Right lobe of liver (tissue), 6 donors: Measurements from ENCODE around the gene RPS6KB1. TPM values are rescaled to one million over a fixed set of nuclear protein-coding genes. Genes with fewer than 3 reads are reported as not detected.

Source experiments
- ATAC-seq, 4 donors: fragments of 200-7000 bp; cut with Tn5 transposase; one replicate each; pipeline ENCODE4 v1.9.1; 2020; ENCODE audit warnings: mild to moderate bottlenecking in 4 of 4, moderate library complexity in 4 of 4
- DNase-seq, 3 donors: peaks; one replicate each; pipeline ENCODE4 v3.0.0-alpha.2; 2020
- H3K27ac ChIP-seq, 3 donors: fragments of 200-600 bp; one replicate each; pipeline ENCODE4 v1.8.0; 2022
- H3K27me3 ChIP-seq, 2 donors: fragments of 200-600 bp; one replicate each; pipeline ENCODE4 v1.8.0; 2022
- H3K36me3 ChIP-seq, 4 donors: fragments of 200-600 bp; sonication (generic) in 1 of 4; one replicate each; pipeline versions ENCODE4 v1.5.1 to v1.8.0; 2017 to 2022; ENCODE audit warnings: control low read depth in 1 of 4
- H3K4me1 ChIP-seq, 4 donors: fragments of 200-600 bp; sonication (generic) in 1 of 4; one replicate each; pipeline versions ENCODE4 v1.5.1 to v1.8.0; 2017 to 2022; ENCODE audit warnings: control low read depth in 1 of 4
- H3K4me3 ChIP-seq, 3 donors: fragments of 200-600 bp; one replicate each; pipeline ENCODE4 v1.8.0; 2022
- H3K9me3 ChIP-seq, 4 donors: fragments of 200-600 bp; sonication (generic) in 1 of 4; one replicate each; pipeline versions ENCODE4 v1.5.1 to v1.8.0; 2017 to 2022; ENCODE audit warnings: control low read depth in 1 of 4
- CTCF ChIP-seq, 4 donors: fragments of 200-600 bp in 3 of 4; fragments of 450-650 bp in 1 of 4; IDR thresholded peaks; one replicate each; pipeline versions ENCODE4 v1.5.1 to v1.8.0; 2016 to 2022; ENCODE audit warnings: antibody characterized with exemption in 4 of 4, mild to moderate bottlenecking in 2 of 4
- POLR2A ChIP-seq: fragments of 450-650 bp; IDR thresholded peaks from one replicate; pipeline ENCODE4 v1.6.1; 2017; ENCODE audit warnings: antibody characterized with exemption, mild to moderate bottlenecking
- WGBS: methylation state at CpG from one replicate; pipeline ENCODE4 v1.1.6; 2018; ENCODE audit warnings: low coverage, low lambda C conversion rate; ENCODE audit not compliant: insufficient coverage; ENCODE audit errors: missing lambda C conversion rate; 5-methylcytosine and 5-hydroxymethylcytosine counted together
- intact Hi-C, 2 donors: fragments of 100-400 bp; cut with DNase I; formaldehyde crosslinking; loops; one replicate each; pipeline versions ENCODE4 v1.11.2 to v1.14.1; 2022
- total RNA-seq, 6 experiments: library from RNA; depleted of rRNA in 2 of 6; stranded (reverse); fragments of >200 nt in 2 of 6; fragmentation: NEBNext Ultra II Directional in 3 of 6; extraction: Animal tissue kit (Norgen Biotek cat#: 25700) in 3 of 6; gene quantifications; one replicate each; pipeline versions ENCODE4 v1.1.0 to v1.2.4, GENCODE V29; 2016 to 2023
- donor health status: DM: no; HTN: yes; CAD: no.
- donor health status: DM: no; HTN: no; CAD: no.
- donor health status: DM: no; HTN: no; CAD: no.
- donor health status: DM: no; HTN: yes; CAD: no.
- donor health status: DM: no; HTN: yes; CAD: no.

RPS6KB1 gene
- total RNA-seq, 6 experiments from 2014 or later, result 11.3 to 20.3 (median 14.8) TPM

- no peaks in the 10 kb centered on the region for H3K36me3 ChIP-seq
- no peak overlapping the region for H3K4me3 ChIP-seq
- no peak for ATAC-seq
- H3K4me1 ChIP-seq, result peaks cover 0 to 8% (median under 1%) of the 10 kb centered on the region in 4 donors
- 84% methylated on average over 4 of the region's 4 CpGs for WGBS
- no peak for TF ChIP-seq CTCF (IDR thresholded peaks at IDR 0.05)
- TF ChIP-seq POLR2A, result no peak
- no peaks in the 10 kb centered on the region for H3K27me3 ChIP-seq
- intact Hi-C loops, result no loop called here
- no peaks in the 10 kb centered on the region for H3K9me3 ChIP-seq
- no peak overlapping the region for H3K27ac ChIP-seq
- no peak for DNase-seq
Observed at GRCh38 chr17:59897090-59897489, 4.2 kb downstream of the RPS6KB1 start.

GRCh38 chr17:59899099-59899498 is 6.2 kb downstream of the RPS6KB1 start:
- no peak for DNase-seq
- H3K4me1 ChIP-seq, result peaks cover 0 to 5% (median 0%) of the 10 kb centered on the region in 4 donors
- peak in 3 of 4 donors; percentile 70 to 72 (median 71) for ATAC-seq

GRCh38 chr17:59901604-59902003 is 8.7 kb downstream of the RPS6KB1 start:
- DNase-seq (no peak), ATAC-seq (no peak)
- 96% methylated on average over 8 of the region's 8 CpGs for WGBS
- no peak overlapping the region for H3K27ac ChIP-seq
- intact Hi-C loops, result loop anchor here in 1 of 2 donors (10.0 kb wide), 1 partner anchor 153 kb away; no protein-coding TSS in a partner anchor
- no peaks in the 10 kb centered on the region for H3K9me3 ChIP-seq
- TF ChIP-seq CTCF (IDR thresholded peaks at IDR 0.05), result no peak
- no peak for TF ChIP-seq POLR2A
- H3K36me3 ChIP-seq, result no peaks in the 10 kb centered on the region
- H3K4me1 ChIP-seq, result no peaks in the 10 kb centered on the region
- H3K4me3 ChIP-seq, result no peak overlapping the region
- no peaks in the 10 kb centered on the region for H3K27me3 ChIP-seq

More at GRCh38 chr17:59899099-59899498, 6.2 kb downstream of the RPS6KB1 start:
- 83% methylated on average over 5 of the region's 5 CpGs for WGBS
- Histone ChIP-seq H3K4me3 (no peak overlapping the region), H3K36me3 (no peaks in the 10 kb centered on the region), H3K27me3 (no peaks in the 10 kb centered on the region), H3K9me3 (no peaks in the 10 kb centered on the region), H3K27ac (no peak overlapping the region)
- TF ChIP-seq POLR2A (no peak), CTCF (IDR thresholded peaks at IDR 0.05) (peak in 2 of 4 donors; percentile 31 to 33)
- intact Hi-C loops, result no loop called here

- Histone ChIP-seq H3K4me1 (no peaks in the 10 kb centered on the region), H3K4me3 (no peak overlapping the region), H3K36me3 (no peaks in the 10 kb centered on the region), H3K27ac (no peak overlapping the region), H3K27me3 (no peaks in the 10 kb centered on the region), H3K9me3 (no peaks in the 10 kb centered on the region)
- 76% methylated on average over 2 of the region's 2 CpGs for WGBS
- ATAC-seq (no peak), DNase-seq (no peak)
- intact Hi-C loops, result loop anchor here in 1 of 2 donors (10.0 kb wide), 1 partner anchor 151 kb away; no protein-coding TSS in a partner anchor
- TF ChIP-seq POLR2A, result no peak
- no peak for TF ChIP-seq CTCF (IDR thresholded peaks at IDR 0.05)
Observed at GRCh38 chr17:59903455-59903854, 10.5 kb downstream of the RPS6KB1 start.
